ENCODE measurements around the gene USP48.

Gene USP48

DNA sequence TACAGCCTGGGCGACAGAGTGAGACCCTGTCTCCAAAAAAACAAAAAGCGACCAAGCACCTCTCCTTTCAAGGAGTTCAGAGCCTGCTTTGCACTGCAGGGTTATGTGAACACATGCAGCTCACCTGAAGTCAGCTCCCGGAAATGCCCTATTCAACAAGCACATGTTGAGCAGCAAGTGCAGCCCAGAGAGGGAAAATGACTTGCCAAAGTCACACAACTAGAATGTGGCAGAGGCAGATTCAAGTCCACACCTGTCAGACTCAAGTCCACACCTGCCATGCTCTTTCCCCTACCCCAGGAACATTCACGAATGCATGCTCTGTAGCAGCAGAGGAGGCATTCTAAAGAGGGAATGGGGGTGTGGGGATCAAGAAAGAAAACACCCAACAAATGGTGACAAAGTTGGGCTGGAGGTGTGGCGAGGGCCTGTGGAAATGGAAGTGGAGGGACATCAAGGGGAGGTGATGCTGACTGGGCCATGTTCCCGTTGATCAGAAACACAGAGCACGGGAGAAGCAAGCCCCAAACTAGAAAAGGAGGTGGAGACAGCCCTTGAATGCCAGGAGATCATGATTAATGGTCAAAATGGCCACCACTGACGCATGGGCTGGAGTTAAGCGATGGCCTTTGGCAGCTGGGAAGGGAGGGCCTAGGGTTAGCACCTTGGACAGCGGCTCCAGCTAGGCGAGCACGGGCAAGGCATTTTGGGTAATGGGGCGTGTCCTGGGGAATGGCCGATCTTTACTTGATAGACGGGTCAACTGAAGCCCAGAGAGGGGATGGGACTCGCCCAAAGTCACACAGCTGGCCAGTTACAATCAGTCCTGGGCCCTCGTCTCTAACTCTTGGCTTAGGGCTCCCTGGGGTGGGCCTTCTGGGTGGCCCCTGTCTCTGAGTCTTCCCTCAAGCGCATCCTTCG is 135.3 kb downstream of the USP48 start (continued):
- TF ChIP-seq, protein P1, sequence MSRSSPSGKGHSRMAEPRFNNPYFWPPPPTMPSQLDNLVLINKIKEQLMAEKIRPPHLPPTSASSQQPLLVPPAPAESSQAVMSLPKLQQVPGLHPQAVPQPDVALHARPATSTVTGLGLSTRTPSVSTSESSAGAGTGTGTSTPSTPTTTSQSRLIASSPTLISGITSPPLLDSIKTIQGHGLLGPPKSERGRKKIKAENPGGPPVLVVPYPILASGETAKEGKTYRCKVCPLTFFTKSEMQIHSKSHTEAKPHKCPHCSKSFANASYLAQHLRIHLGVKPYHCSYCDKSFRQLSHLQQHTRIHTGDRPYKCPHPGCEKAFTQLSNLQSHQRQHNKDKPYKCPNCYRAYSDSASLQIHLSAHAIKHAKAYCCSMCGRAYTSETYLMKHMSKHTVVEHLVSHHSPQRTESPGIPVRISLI (tag by site-specific recombination; IDR thresholded peaks at IDR 0.05): no peak
- TF ChIP-seq MEIS1 (CRISPR knock-in tag; IDR thresholded peaks at IDR 0.05; ENCODE audit: borderline replicate concordance) (0 out of 2 replicates have a peak, but pooled peaks have one; percentile 52), ZFP3 (tag by site-specific recombination; IDR thresholded peaks at IDR 0.05; ENCODE audit: low read depth) (no peak), ZNF777 (tag by site-specific recombination; IDR thresholded peaks at IDR 0.05; ENCODE audit: borderline replicate concordance) (no peak), YY1 (tag by site-specific recombination; IDR thresholded peaks at IDR 0.05) (peak; percentile 46; the same call in 1 of the 2 replicates), ZNF76 (tag by site-specific recombination; IDR thresholded peaks at IDR 0.05; ENCODE audit: borderline replicate concordance, low read depth) (peak; percentile 83), ZNF600 (tag by site-specific recombination; IDR thresholded peaks at IDR 0.05) (no peak), ZBTB20 (tag by site-specific recombination; IDR thresholded peaks at IDR 0.05) (no peak), KLF10 (tag by site-specific recombination; IDR thresholded peaks at IDR 0.05) (peak; percentile 49; the same call in 1 of the 2 replicates), ZNF677 (tag by site-specific recombination; IDR thresholded peaks at IDR 0.05) (no peak), REST (tag by site-specific recombination; IDR thresholded peaks at IDR 0.05) (peak; percentile 99), ZNF560 (tag by site-specific recombination; IDR thresholded peaks at IDR 0.05; ENCODE audit: borderline replicate concordance) (no peak), ZNF692 (tag by site-specific recombination; IDR thresholded peaks at IDR 0.05) (no peak), ZBTB26 (tag by site-specific recombination; optimal IDR thresholded peaks at IDR 0.05) (peak; percentile 17), SP2 (tag by site-specific recombination; IDR thresholded peaks at IDR 0.05) (peak; percentile 32), ZNF292 (tag by site-specific recombination; IDR thresholded peaks at IDR 0.05; ENCODE audit: borderline replicate concordance, low read depth) (no peak), SCRT2 (tag by site-specific recombination; IDR thresholded peaks at IDR 0.05) (peak; percentile 95)
- TF ChIP-seq, protein P2, sequence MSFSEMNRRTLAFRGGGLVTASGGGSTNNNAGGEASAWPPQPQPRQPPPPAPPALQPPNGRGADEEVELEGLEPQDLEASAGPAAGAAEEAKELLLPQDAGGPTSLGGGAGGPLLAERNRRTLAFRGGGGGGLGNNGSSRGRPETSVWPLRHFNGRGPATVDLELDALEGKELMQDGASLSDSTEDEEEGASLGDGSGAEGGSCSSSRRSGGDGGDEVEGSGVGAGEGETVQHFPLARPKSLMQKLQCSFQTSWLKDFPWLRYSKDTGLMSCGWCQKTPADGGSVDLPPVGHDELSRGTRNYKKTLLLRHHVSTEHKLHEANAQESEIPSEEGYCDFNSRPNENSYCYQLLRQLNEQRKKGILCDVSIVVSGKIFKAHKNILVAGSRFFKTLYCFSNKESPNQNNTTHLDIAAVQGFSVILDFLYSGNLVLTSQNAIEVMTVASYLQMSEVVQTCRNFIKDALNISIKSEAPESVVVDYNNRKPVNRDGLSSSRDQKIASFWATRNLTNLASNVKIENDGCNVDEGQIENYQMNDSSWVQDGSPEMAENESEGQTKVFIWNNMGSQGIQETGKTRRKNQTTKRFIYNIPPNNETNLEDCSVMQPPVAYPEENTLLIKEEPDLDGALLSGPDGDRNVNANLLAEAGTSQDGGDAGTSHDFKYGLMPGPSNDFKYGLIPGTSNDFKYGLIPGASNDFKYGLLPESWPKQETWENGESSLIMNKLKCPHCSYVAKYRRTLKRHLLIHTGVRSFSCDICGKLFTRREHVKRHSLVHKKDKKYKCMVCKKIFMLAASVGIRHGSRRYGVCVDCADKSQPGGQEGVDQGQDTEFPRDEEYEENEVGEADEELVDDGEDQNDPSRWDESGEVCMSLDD (tag by site-specific recombination; IDR thresholded peaks at IDR 0.05): no peak
- TF ChIP-seq, protein P3, sequence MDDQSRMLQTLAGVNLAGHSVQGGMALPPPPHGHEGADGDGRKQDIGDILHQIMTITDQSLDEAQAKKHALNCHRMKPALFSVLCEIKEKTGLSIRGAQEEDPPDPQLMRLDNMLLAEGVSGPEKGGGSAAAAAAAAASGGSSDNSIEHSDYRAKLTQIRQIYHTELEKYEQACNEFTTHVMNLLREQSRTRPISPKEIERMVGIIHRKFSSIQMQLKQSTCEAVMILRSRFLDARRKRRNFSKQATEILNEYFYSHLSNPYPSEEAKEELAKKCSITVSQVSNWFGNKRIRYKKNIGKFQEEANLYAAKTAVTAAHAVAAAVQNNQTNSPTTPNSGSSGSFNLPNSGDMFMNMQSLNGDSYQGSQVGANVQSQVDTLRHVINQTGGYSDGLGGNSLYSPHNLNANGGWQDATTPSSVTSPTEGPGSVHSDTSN (CRISPR knock-in tag; IDR thresholded peaks at IDR 0.05): 0 out of 2 replicates have a peak, but pooled peaks have one; percentile 40
